ENCODE measurements around the gene PAK5.

Gene PAK5

DNA sequence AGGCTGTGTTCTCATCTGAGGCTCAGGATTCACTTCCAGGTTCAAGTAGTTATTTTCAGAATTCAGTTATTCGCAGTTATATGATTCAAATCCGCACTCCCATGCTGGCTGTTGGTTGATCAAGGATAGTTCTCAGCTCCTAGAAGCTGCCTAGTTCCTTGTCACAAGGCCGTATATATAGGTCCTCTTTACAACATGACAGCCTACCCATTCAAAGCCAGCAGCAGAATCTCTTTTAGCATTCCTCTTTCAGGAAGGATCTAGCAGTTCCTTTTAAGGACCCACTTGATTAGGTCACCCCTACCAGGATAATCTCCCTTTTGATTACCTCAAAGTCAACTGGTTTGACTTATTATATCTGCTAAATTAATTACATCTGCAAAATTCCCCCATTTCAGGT is 348.2 kb downstream of the PAK5 start:
- no peak for DNase-seq

DNA sequence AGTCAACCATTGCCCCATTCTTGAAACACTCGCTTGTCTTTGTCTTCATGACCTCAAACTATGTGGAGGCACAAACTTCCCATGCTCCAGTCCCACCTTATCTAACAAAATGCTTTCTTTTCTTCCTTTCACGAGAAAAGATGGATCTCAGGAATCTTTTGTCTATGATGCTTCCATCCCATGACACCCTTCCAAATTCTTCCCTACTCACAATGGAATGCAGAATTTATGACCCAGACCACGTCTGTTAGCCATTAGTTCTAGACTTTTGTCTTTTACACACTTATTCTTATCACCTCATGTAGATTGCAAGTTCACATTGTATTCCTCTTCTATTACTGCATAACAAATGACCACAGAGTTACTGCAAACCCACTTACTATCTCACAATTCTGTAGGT is 348.7 kb downstream of the PAK5 start:
- DNase-seq = no peak

DNA sequence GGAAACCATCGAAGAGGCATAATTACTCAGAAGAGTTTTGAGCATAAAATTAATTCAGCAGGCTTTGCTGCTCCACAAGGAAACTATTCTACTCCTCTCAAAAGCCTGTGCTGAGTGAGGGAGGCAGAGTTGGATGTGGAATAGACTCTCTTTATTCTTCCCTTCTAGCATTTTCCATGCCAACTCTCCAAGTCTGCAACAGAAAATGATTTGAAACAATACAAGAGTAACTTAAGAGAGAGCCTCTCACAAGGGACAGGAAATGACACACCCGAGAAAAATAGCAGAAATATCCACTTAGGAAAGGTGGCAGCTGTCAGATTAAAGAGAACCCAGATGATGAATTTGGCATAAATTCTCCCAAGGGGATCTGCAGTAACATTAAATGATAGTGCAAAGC is 350.8 kb downstream of the PAK5 start:
- DNase-seq = no peak
